DND-41 (cell line): ENCODE data around the gene CKAP4.

Experiments
- EZH2 ChIP-seq: IDR thresholded peaks from 3 replicates; pipeline ENCODE4 v1.6.1; 2012; ENCODE audit warnings: borderline replicate concordance, low read depth, mild to moderate bottlenecking, moderate library complexity, low read length, inconsistent platforms; ENCODE audit not compliant: severe bottlenecking
- TF ChIP-seq, protein P1 (sequence below): IDR thresholded peaks from 2 replicates; pipeline ENCODE4 v1.5.1; 2012; ENCODE audit warnings: borderline replicate concordance, low read length, moderate library complexity, mild to moderate bottlenecking; ENCODE audit not compliant: poor library complexity, severe bottlenecking; ENCODE audit errors: extremely low read depth

GRCh38 chr12:106296179-106296877, 48.5 kb upstream of the CKAP4 start:
- TF ChIP-seq, protein P1, sequence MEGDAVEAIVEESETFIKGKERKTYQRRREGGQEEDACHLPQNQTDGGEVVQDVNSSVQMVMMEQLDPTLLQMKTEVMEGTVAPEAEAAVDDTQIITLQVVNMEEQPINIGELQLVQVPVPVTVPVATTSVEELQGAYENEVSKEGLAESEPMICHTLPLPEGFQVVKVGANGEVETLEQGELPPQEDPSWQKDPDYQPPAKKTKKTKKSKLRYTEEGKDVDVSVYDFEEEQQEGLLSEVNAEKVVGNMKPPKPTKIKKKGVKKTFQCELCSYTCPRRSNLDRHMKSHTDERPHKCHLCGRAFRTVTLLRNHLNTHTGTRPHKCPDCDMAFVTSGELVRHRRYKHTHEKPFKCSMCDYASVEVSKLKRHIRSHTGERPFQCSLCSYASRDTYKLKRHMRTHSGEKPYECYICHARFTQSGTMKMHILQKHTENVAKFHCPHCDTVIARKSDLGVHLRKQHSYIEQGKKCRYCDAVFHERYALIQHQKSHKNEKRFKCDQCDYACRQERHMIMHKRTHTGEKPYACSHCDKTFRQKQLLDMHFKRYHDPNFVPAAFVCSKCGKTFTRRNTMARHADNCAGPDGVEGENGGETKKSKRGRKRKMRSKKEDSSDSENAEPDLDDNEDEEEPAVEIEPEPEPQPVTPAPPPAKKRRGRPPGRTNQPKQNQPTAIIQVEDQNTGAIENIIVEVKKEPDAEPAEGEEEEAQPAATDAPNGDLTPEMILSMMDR: no peak
- TF ChIP-seq EZH2: no peak
